Epithelial cell of esophagus (primary cell): Measurements from ENCODE around the gene DGKK.

Experiments
- DNase-seq: peaks from one replicate; pipeline ENCODE4 v3.0.0; 2010; ENCODE audit warnings: low read depth
- H3K4me3 ChIP-seq: 2 replicates; pipeline ENCODE4 v1.5.1; 2011; ENCODE audit warnings: mild to moderate bottlenecking, low read length, control low read depth
- TF ChIP-seq, protein P1 (sequence below): IDR thresholded peaks from 2 replicates; pipeline ENCODE4 v1.5.1; 2011; ENCODE audit warnings: low read depth, mild to moderate bottlenecking, low read length, control low read depth, inconsistent platforms; ENCODE audit not compliant: insufficient read depth; ENCODE audit errors: missing control alignments

Gene DGKK

DNA sequence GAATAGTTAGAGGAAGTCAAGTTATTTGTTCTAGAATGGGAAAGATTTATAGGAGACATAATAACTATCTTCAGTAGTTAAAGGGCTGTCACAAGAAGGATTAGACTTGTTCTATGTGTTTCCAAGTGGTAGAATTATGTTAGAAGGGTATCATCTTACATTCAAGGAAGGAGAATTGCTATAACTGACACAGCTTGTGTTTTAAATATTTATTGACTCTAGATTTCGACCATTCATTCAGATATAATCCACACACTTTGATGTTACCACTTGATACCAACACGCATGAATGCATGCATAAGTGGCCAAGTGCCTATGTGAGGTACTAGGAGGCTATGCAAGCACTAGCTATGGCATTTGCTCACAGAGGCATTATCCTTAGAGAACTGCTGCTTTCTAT, 143.4 kb downstream of the DGKK start:
- DNase-seq: no peak
- TF ChIP-seq, protein P1, sequence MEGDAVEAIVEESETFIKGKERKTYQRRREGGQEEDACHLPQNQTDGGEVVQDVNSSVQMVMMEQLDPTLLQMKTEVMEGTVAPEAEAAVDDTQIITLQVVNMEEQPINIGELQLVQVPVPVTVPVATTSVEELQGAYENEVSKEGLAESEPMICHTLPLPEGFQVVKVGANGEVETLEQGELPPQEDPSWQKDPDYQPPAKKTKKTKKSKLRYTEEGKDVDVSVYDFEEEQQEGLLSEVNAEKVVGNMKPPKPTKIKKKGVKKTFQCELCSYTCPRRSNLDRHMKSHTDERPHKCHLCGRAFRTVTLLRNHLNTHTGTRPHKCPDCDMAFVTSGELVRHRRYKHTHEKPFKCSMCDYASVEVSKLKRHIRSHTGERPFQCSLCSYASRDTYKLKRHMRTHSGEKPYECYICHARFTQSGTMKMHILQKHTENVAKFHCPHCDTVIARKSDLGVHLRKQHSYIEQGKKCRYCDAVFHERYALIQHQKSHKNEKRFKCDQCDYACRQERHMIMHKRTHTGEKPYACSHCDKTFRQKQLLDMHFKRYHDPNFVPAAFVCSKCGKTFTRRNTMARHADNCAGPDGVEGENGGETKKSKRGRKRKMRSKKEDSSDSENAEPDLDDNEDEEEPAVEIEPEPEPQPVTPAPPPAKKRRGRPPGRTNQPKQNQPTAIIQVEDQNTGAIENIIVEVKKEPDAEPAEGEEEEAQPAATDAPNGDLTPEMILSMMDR: no peak
- H3K4me3 ChIP-seq: no peak overlapping the region
